Muscle of leg (tissue), 11 donors: ENCODE measurements around the gene APOM. TPM values are rescaled to one million over a fixed set of nuclear protein-coding genes. Genes with fewer than 3 reads are reported as not detected.

Experiments used
- DNase-seq: peaks from one replicate; pipeline ENCODE4 v3.0.0; 2013
- H3K27ac ChIP-seq: one replicate; pipeline ENCODE4 v1.5.1; 2013; ENCODE audit warnings: mild to moderate bottlenecking, low read length, control low read depth
- H3K27me3 ChIP-seq: one replicate; pipeline ENCODE4 v1.6.1; 2013; ENCODE audit warnings: low read length; ENCODE audit not compliant: control insufficient read depth, insufficient read depth
- H3K36me3 ChIP-seq: one replicate; pipeline ENCODE4 v1.6.1; 2013; ENCODE audit warnings: low read length; ENCODE audit not compliant: control insufficient read depth, insufficient read depth
- H3K4me1 ChIP-seq: one replicate; pipeline ENCODE4 v1.6.1; 2013; ENCODE audit warnings: low read length; ENCODE audit not compliant: control insufficient read depth, insufficient read depth
- H3K4me3 ChIP-seq: one replicate; pipeline ENCODE4 v1.5.1; 2013; ENCODE audit warnings: low read length, control low read depth
- H3K9me3 ChIP-seq: replicated peaks from 2 replicates; pipeline ENCODE4 v1.6.1; 2013; ENCODE audit warnings: low read depth, low read length; ENCODE audit not compliant: control insufficient read depth
- WGBS: methylation state at CpG from one replicate; pipeline ENCODE4 v1.1.5; 2013; ENCODE audit warnings: missing lambda C conversion rate; ENCODE audit not compliant: insufficient coverage; 5-methylcytosine and 5-hydroxymethylcytosine counted together
- polyA plus RNA-seq, 8 donors: library from polyadenylated mRNA; unstranded; fragments of 120-200 nt; gene quantifications; one replicate each; pipeline versions ENCODE4 v1.2.1 to v1.2.3, GENCODE V29; 2013; ENCODE audit warnings: inconsistent platforms in 1 of 8, low replicate concordance in 1 of 8; ENCODE audit not compliant: insufficient read length in 8 of 8, insufficient read depth in 1 of 8
- total RNA-seq: library from RNA; stranded (reverse); fragments of 120-200 nt; gene quantifications from one replicate; pipeline ENCODE4 v1.2.4, GENCODE V29; 2013

Gene APOM
- total and polyA plus RNA-seq, 9 donors, result 2.6 to 8.5 (median 4.1) TPM

- peak; percentile 100 for DNase-seq
- Histone ChIP-seq H3K27me3 (no peaks in the 10 kb centered on the region), H3K9me3 (no peaks in the 10 kb centered on the region), H3K27ac (peak overlapping the region; percentile 100), H3K4me1 (peaks cover 10% of the 10 kb centered on the region), H3K4me3 (peak overlapping the region; percentile 67), H3K36me3 (peaks cover 28% of the 10 kb centered on the region)
- 0% methylated on average over 34 of the region's 50 CpGs for WGBS
Measured at GRCh38 chr6:31619805-31620585, 35.7 kb upstream of the APOM start.

GRCh38 chr6:31620586-31621319, 34.9 kb upstream of the APOM start, which contains the start of gene PRRC2A:
Gene PRRC2A, plus strand, starts transcription at chr6:31620715. Its CDS starts 2,075 bp downstream, at chr6:31622790.
- peaks cover 10% of the 10 kb centered on the region for H3K4me1 ChIP-seq
- WGBS, result under 1% methylated on average over 59 of the region's 67 CpGs
- H3K4me3 ChIP-seq, result peak within 1 kb of the TSS; percentile 76
- peak within 1 kb of the TSS; percentile 100 for H3K27ac ChIP-seq
- peak; percentile 87 for DNase-seq
- H3K36me3 ChIP-seq, result peaks cover 36% of the 10 kb centered on the region
- no peaks in the 10 kb centered on the region for H3K27me3 ChIP-seq
- H3K9me3 ChIP-seq, result no peaks in the 10 kb centered on the region

DNA sequence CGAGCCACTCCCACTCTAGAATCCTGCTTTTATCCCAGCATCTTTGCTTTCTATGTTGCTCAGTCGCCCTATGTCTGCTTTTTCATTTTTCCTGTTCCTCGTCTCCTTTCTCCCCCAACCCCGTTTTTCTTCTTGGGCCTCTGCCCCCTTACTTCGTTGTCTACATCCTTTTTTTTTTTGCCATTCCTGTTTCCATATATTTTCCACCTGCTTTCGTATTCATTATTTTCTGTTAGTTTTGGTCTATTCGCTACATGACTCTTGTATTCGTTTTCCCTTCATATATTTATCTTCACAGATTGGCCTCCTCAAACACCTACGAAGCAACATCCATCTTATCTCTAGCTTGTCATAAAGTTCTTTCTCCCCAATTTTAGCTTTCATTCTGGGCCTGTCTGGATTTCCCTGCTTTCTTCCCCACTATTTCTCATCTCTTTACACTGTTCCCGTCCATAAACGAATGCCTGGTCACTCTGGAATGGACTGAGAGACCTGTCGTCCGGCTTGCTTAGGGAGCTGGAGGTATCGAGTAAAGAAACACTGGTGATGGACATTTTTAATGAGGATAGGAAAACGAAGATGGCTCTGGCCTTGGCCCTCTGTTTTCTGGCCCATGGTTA, 34.3 kb upstream of the APOM start:
- peaks cover 42% of the 10 kb centered on the region for H3K36me3 ChIP-seq
- no peaks in the 10 kb centered on the region for H3K9me3 ChIP-seq
- peak overlapping the region; percentile 96 for H3K27ac ChIP-seq
- H3K4me3 ChIP-seq, result peak overlapping the region; percentile 76
- no peaks in the 10 kb centered on the region for H3K27me3 ChIP-seq
- DNase-seq, result no peak
- WGBS, result 4% methylated on average over 9 of the region's 15 CpGs
- H3K4me1 ChIP-seq, result peaks cover 10% of the 10 kb centered on the region

GRCh38 chr6:31621991-31622390, 33.7 kb upstream of the APOM start:
- DNase-seq, result no peak
- Histone ChIP-seq H3K36me3 (peaks cover 47% of the 10 kb centered on the region), H3K27ac (peak overlapping the region; percentile 96), H3K9me3 (no peaks in the 10 kb centered on the region), H3K4me3 (peak overlapping the region; percentile 76), H3K4me1 (peaks cover 10% of the 10 kb centered on the region), H3K27me3 (no peaks in the 10 kb centered on the region)
- WGBS, result 28% methylated on average over 2 of the region's 4 CpGs

- Histone ChIP-seq H3K9me3 (no peaks in the 10 kb centered on the region), H3K27ac (no peak overlapping the region), H3K27me3 (no peaks in the 10 kb centered on the region), H3K36me3 (peaks cover 52% of the 10 kb centered on the region), H3K4me3 (no peak overlapping the region), H3K4me1 (peaks cover 10% of the 10 kb centered on the region)
- no peak for DNase-seq
- WGBS, result 72% methylated on average over 5 of the region's 10 CpGs
Measured at GRCh38 chr6:31622684-31623091, 33.0 kb upstream of the APOM start.

GRCh38 chr6:31624070-31624469, 31.6 kb upstream of the APOM start:
- Histone ChIP-seq H3K27ac (no peak overlapping the region), H3K4me3 (no peak overlapping the region), H3K36me3 (peaks cover 66% of the 10 kb centered on the region), H3K9me3 (no peaks in the 10 kb centered on the region), H3K4me1 (peaks cover 10% of the 10 kb centered on the region), H3K27me3 (no peaks in the 10 kb centered on the region)
- WGBS, result no CpG with 5 or more reads among the region's 10 CpGs
- DNase-seq, result no peak

DNA sequence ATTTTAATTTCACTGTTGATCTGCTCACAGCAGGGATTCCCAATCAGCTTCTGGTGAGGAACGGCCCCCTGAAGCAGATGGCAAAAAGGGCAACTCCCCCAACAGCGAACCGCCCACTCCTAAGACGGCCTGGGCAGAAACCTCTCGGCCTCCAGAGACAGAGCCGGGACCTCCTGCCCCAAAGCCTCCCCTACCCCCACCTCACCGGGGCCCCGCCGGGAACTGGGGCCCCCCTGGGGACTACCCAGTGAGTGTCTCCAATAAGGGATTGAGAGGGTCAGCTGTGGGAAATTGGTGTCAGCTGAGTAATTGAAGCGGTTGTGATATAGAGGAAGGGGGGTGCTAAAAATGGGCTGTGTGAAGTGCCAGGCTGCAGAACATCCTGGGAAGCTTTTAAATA, 28.7 kb upstream of the APOM start:
- no peak for DNase-seq
- Histone ChIP-seq H3K9me3 (no peaks in the 10 kb centered on the region), H3K27me3 (no peaks in the 10 kb centered on the region), H3K4me1 (peaks cover 6% of the 10 kb centered on the region), H3K27ac (no peak overlapping the region), H3K36me3 (peaks cover 95% of the 10 kb centered on the region), H3K4me3 (no peak overlapping the region)
- WGBS, result 89% methylated on average over 1 of the region's 10 CpGs

GRCh38 chr6:31627690-31628287, 27.9 kb upstream of the APOM start:
- H3K36me3 ChIP-seq, result peaks cover 98% of the 10 kb centered on the region
- no peak overlapping the region for H3K4me3 ChIP-seq
- H3K4me1 ChIP-seq, result no peaks in the 10 kb centered on the region
- WGBS, result 97% methylated on average over 16 of the region's 19 CpGs
- DNase-seq, result no peak
- H3K27me3 ChIP-seq, result no peaks in the 10 kb centered on the region
- no peak overlapping the region for H3K27ac ChIP-seq
- H3K9me3 ChIP-seq, result no peaks in the 10 kb centered on the region

GRCh38 chr6:31629014-31629413, 26.7 kb upstream of the APOM start:
- 91% methylated on average over 7 of the region's 7 CpGs for WGBS
- no peak for DNase-seq
- Histone ChIP-seq H3K9me3 (no peaks in the 10 kb centered on the region), H3K27ac (no peak overlapping the region), H3K4me3 (no peak overlapping the region), H3K4me1 (no peaks in the 10 kb centered on the region), H3K36me3 (peaks cover 100% of the 10 kb centered on the region), H3K27me3 (no peaks in the 10 kb centered on the region)
